RWPE1 (cell line): ENCODE data around the gene ITGB7.

Experiments used
- CTCF ChIA-PET: fragments of 350-600 bp; sonication (Branson Sonifier 250); formaldehyde crosslinking; extraction: SDS; loops from one replicate; lab custom pipeline; 2021; lab: Yijun Ruan, JAX
- POLR2A ChIA-PET: fragments of 400-600 bp; formaldehyde crosslinking; extraction: SDS; loops from one replicate; lab custom pipeline; 2020; ENCODE audit warnings: antibody characterized with exemption; ENCODE audit not compliant: low non-redundant PET; lab: Yijun Ruan, JAX
- DNase-seq: peaks from one replicate; pipeline ENCODE4 v3.0.0; 2012; ENCODE audit warnings: low spot score
- H3K27ac ChIP-seq: fragments of 450-650 bp; 2 replicates; pipeline ENCODE4 v1.5.1; 2017
- CTCF ChIP-seq: fragments of 450-650 bp; conservative IDR thresholded peaks from 2 replicates; pipeline ENCODE4 v1.5.1; 2017; ENCODE audit warnings: low read depth, mild to moderate bottlenecking

The ITGB7 gene

DNA sequence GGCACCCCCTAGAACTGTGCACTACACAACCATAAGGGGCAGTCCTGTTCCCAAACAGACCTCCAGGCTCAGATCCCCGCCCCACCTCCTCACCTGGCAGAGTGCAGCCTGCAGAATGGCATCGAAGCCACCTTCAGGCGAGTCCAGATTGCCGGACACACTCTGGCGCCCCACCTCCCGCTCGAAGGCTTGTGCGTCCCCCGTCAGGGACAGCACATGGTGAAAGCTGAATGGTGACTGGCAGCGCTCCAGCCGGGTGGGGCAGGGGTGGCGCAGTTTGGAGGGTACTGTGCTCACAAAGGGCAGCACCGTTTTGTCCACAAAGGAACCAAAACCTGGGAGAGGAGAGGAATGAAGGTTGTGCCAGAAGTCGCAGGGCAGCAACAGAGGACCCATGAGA lies 10.6 kb downstream of the ITGB7 start:
- no peak for DNase-seq
- no peak overlapping the region for H3K27ac ChIP-seq
- POLR2A ChIA-PET = no interaction called here
- CTCF ChIA-PET = interaction anchor here (0.7 kb wide), 1 partner anchor 123 kb away, joined by 4 read pairs; no protein-coding TSS in a partner anchor
- no peak for TF ChIP-seq CTCF

DNA sequence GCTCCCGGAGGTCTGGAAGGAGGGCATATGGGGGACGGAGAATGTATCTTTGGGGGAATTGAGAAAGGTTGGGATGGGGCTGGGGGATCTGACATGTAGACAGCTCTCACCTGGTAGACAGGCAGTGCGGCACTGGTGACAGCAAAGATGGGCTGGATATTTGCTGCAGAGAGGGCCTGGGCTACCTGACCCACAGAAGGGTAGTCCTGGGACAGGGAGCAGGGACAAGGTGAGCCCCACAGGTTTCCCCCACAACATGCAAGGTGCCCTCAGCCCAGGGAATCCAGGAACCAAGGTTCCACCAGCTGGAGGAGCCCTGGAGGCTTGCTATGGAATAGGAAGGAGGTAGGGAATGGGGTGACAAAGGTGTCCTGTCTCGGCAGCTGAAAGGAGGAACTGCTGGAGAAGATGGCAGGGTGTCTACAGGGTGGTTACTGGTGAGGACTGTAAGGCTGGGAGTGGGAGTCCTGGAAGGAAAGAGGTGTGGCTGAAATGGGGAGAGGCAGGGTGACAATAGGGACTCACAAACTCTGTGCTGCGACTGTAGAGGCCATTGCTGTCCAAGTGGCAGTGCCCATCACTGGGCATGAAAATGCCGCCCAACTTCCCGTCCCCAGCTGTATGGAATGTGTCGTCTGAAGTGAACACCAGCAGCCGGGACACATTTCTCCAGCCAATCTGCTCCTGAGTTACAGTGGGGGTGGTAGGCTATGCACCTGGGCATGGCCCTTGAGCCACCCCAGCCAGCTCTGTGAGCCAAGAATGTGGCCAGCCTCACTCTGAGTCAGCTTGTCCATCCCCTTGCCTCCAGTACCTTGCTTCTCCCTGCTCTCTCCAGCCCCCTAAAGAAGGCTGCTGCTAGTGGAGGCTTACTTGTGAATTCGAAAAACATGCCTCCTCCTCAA lies 11.3 kb downstream of the ITGB7 start:
- CTCF ChIA-PET = interaction anchor here (0.7 to 1.3 kb wide), 3 partner anchors 9 to 130 kb away, joined by 3 to 4 read pairs (median 4); no protein-coding TSS in a partner anchor
- POLR2A ChIA-PET = interaction anchor here (0.6 to 0.7 kb wide), 3 partner anchors 15 to 51 kb away, joined by 3 to 4 read pairs (median 3); no protein-coding TSS in a partner anchor
- no peak overlapping the region for H3K27ac ChIP-seq
- no peak for TF ChIP-seq CTCF
- DNase-seq = no peak

GRCh38 chr12:53194973-53195372 lies 12.1 kb downstream of the ITGB7 start:
- ChIA-PET CTCF (interaction anchor here (1.3 kb wide), 2 partner anchors 10 to 129 kb away, joined by 3 to 4 read pairs; no protein-coding TSS in a partner anchor), POLR2A (interaction anchor here (0.6 kb wide), 1 partner anchor 34 kb away, joined by 4 read pairs; no protein-coding TSS in a partner anchor)
- DNase-seq = no peak
- no peak overlapping the region for H3K27ac ChIP-seq
- TF ChIP-seq CTCF = no peak

DNA sequence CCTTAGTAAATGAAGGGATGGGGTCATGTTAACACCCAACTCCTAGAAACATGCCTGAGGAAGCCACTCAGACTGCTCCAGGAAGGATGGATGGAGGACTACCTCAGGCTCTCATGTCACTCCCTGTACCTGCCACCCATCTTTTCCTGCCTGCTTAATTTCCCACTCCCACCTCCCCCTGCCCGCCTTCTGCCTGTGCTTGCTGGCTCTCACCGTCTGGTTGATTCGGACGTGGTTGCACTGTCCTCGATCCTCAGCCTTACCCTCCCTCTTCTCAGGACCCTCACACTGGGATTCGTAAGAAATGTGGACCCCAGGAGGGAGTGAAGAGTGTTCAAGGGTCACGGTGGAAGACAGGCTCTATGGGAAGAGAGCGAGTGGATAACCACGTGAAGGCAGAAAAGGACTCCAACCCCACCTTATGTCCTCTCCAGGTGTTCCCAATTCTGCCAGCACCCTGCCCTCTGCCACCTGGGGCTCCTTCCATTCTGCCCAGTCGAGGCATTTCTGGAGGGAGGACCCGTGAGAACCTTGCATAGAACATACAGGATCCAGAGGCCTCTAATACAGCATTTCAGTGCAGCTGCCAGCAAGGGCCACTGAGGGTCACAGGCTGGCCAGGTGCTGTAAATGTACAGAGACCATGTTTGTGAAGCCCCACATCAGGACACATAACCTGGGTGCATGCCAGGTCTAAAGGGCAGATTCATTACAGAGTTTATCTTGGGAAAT lies 12.9 kb downstream of the ITGB7 start:
- TF ChIP-seq CTCF = no peak
- CTCF ChIA-PET = interaction anchor here (1.0 kb wide), 1 partner anchor 19 kb away, joined by 3 read pairs; no protein-coding TSS in a partner anchor
- POLR2A ChIA-PET = no interaction called here
- H3K27ac ChIP-seq = no peak overlapping the region
- no peak for DNase-seq

DNA sequence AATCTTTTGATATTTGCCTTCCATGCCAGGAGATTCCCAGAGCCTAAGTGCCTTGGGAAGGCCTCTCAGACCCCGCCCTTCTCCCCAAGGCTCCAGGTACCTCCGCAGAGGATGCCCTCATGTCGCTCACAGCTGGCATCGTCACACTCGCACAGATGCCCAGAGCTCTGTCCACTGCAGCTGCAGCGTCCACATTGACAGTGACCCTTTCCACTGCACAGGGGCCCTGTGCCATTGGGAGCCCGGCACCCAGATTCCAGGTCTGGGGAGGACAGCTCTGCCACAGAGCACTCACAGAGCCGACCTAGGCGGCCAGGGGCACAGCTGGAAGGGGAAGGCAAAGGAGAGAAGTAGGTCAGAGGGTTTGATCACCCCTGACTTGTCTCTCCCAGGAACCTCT lies 14.0 kb downstream of the ITGB7 start:
- TF ChIP-seq CTCF = no peak
- H3K27ac ChIP-seq = no peak overlapping the region
- CTCF ChIA-PET = interaction anchor here (1.0 to 1.2 kb wide), 3 partner anchors 18 to 127 kb away, joined by 3 to 8 read pairs (median 4); no protein-coding TSS in a partner anchor
- POLR2A ChIA-PET = no interaction called here
- no peak for DNase-seq

- CTCF ChIA-PET = interaction anchor here (0.5 to 1.2 kb wide), 4 partner anchors 33 to 127 kb away, joined by 3 to 8 read pairs (median 4); no protein-coding TSS in a partner anchor
- POLR2A ChIA-PET = interaction anchor here (0.6 kb wide), 1 partner anchor 206 kb away, joined by 3 read pairs; no protein-coding TSS in a partner anchor
- peak overlapping the region; percentile 31; the same call in 1 of the 2 replicates for H3K27ac ChIP-seq
- TF ChIP-seq CTCF = no peak
- DNase-seq = no peak
Measured at GRCh38 chr12:53192531-53193021, 14.5 kb downstream of the ITGB7 start.
